ENCODE data around the gene PADI3.
A peak's percentile ranks its signal among the peaks of the same experiment; 100 is the strongest.

PADI3 gene

DNA sequence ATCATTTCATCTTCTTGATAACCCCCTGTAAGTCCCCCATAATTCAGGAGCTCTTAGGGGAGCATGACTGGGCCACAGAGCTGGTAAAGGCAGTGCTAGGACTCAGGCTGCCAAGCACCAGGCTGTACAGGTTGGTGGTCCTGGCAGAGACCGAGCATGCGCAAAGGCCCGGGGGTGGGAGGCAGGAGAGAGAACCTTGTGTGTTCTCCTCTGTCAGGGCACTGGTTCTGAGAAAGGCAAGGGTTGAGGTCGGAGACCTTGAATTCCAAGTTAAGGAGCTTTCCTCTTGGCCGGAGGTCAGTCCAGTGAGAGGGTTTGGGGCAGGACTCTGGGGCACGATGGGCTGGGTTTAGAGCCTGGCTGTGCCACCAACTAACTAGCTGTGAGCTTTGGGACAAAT lies 23.2 kb downstream of the PADI3 start:
- TF ChIP-seq, protein P1, sequence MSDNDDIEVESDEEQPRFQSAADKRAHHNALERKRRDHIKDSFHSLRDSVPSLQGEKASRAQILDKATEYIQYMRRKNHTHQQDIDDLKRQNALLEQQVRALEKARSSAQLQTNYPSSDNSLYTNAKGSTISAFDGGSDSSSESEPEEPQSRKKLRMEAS (IDR thresholded peaks at IDR 0.05; ENCODE audit: low read depth, low read length) = no peak
- no peak for TF ChIP-seq POLR2A (IDR thresholded peaks at IDR 0.05; ENCODE audit: extremely low read depth, insufficient read length)
- TF ChIP-seq, protein P2, sequence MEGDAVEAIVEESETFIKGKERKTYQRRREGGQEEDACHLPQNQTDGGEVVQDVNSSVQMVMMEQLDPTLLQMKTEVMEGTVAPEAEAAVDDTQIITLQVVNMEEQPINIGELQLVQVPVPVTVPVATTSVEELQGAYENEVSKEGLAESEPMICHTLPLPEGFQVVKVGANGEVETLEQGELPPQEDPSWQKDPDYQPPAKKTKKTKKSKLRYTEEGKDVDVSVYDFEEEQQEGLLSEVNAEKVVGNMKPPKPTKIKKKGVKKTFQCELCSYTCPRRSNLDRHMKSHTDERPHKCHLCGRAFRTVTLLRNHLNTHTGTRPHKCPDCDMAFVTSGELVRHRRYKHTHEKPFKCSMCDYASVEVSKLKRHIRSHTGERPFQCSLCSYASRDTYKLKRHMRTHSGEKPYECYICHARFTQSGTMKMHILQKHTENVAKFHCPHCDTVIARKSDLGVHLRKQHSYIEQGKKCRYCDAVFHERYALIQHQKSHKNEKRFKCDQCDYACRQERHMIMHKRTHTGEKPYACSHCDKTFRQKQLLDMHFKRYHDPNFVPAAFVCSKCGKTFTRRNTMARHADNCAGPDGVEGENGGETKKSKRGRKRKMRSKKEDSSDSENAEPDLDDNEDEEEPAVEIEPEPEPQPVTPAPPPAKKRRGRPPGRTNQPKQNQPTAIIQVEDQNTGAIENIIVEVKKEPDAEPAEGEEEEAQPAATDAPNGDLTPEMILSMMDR (IDR thresholded peaks at IDR 0.05; ENCODE audit: low read depth, low read length) = no peak
- TF ChIP-seq MYC (IDR thresholded peaks at IDR 0.05; ENCODE audit: low read depth, low read length) = no peak
- no peak for DNase-seq (ENCODE audit: low read depth)
- H3K4me3 ChIP-seq (ENCODE audit: low read depth, low read length) = no peak overlapping the region

DNA sequence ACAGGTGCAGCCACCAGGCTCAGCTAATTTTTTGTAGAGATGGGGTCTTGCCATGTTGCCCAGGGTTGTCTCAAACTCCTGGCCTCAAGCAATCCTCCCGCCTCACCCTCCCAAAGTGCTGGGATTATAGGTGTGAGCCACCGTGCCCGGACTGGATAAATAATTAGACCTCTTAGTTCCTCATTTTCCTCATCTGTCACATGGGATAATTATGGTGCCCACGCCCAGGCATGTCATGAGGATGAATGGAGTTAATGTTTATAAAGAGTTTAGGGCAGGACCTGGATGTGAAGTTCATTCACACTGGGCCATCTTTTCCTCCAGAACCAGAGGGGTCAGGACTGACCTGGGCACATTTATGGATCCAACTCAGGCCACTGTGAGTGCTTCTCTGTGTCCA lies 23.7 kb downstream of the PADI3 start:
- DNase-seq (ENCODE audit: low read depth) = no peak
- H3K4me3 ChIP-seq (ENCODE audit: low read depth, low read length) = no peak overlapping the region
- TF ChIP-seq, protein P1 (IDR thresholded peaks at IDR 0.05; ENCODE audit: low read depth, low read length) = no peak

DNA sequence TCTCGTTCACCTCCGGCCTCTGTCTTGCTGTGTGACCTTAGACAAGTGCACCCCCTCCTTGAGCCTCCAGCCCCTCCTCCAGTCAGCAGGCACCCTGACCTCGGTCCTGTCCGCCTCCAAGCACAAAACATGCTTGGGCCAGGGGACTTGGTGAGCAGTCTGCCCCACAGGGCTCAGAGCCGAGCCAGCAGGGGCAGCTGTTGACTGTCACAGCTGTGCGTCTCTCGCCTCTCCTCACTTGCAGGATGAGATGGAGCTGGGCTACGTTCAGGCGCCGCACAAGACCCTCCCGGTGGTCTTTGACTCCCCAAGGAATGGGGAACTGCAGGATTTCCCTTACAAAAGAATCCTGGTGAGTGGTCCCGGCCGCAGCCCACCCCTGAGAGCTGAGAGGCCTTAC lies 24.2 kb downstream of the PADI3 start:
- H3K4me3 ChIP-seq (ENCODE audit: low read depth, low read length) = no peak overlapping the region

DNA sequence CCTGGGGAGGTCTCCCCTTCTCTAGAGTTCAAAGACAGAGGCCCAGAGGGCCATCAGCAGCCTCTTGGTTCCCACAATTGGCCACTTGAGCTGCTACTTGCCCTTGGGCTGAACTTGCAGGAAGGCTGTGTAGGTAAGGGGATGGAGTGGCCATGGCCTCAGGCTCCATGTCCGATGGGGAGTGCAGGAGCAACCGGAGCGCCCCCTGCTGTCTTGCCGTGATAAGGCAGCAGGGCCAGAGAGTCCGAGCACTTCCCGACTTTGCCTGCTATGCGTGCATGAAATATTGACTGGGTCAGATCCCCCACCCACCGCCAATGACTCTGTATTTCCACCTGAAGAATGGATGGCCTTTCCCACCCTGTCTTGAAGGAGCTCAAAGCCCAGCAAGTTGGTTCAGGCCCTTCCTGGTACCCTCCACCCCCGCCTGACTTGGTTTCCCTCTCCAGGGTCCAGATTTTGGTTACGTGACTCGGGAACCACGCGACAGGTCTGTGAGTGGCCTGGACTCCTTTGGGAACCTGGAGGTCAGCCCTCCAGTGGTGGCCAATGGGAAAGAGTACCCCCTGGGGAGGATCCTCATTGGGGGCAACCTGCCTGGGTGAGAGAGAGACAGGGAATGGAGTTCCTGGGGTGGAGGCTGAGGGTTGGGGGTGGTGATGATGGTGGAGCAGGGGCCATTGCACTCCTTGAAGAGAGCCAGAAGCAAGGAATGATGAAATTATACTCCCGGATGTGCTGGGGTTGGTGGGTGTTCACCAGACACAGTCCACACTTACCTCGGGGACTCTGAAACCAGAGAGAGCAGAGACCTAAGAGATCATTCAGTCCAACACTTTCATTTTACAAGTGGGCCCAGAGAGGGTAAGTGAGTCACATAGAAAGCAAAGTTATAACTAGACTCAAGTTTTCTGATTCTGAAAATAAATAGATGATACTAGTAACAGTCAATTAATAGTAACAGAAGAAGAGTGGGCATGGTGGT lies 25.6 kb downstream of the PADI3 start:
- DNase-seq (ENCODE audit: low read depth) = peak; percentile 80
- no peak overlapping the region for H3K4me3 ChIP-seq (ENCODE audit: low read depth, low read length)
- TF ChIP-seq, protein P2 (IDR thresholded peaks at IDR 0.05; ENCODE audit: low read depth, low read length) = peak; percentile 83
- no peak for TF ChIP-seq POLR2A (IDR thresholded peaks at IDR 0.05; ENCODE audit: extremely low read depth, insufficient read length)

More for the DNA sequence above, 24.2 kb downstream of the PADI3 start:
- TF ChIP-seq, protein P2 (IDR thresholded peaks at IDR 0.05; ENCODE audit: low read depth, low read length) = no peak
- no peak for TF ChIP-seq MYC (IDR thresholded peaks at IDR 0.05; ENCODE audit: low read depth, low read length)
- no peak for TF ChIP-seq POLR2A (IDR thresholded peaks at IDR 0.05; ENCODE audit: extremely low read depth, insufficient read length)
- TF ChIP-seq, protein P1 (IDR thresholded peaks at IDR 0.05; ENCODE audit: low read depth, low read length) = no peak
- no peak for DNase-seq (ENCODE audit: low read depth)

DNA sequence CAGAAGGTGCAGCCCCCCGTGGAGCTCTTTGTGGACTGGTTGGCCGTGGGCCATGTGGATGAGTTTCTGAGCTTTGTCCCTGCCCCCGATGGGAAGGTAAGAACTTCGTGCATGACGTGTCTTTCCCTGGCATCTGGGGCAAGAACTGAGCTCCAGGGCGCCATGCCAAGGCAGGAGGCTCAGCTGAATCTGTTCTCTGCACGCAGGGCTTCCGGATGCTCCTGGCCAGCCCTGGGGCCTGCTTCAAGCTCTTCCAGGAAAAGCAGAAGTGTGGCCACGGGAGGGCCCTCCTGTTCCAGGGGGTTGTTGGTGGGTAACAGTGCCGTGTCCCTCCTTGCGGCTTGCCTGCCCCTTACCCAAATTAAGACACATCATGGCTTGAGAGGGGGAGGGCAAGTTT lies 27.7 kb downstream of the PADI3 start:
- no peak overlapping the region for H3K4me3 ChIP-seq (ENCODE audit: low read depth, low read length)
- no peak for TF ChIP-seq MYC (IDR thresholded peaks at IDR 0.05; ENCODE audit: low read depth, low read length)
- peak; percentile 75 for DNase-seq (ENCODE audit: low read depth)

DNA sequence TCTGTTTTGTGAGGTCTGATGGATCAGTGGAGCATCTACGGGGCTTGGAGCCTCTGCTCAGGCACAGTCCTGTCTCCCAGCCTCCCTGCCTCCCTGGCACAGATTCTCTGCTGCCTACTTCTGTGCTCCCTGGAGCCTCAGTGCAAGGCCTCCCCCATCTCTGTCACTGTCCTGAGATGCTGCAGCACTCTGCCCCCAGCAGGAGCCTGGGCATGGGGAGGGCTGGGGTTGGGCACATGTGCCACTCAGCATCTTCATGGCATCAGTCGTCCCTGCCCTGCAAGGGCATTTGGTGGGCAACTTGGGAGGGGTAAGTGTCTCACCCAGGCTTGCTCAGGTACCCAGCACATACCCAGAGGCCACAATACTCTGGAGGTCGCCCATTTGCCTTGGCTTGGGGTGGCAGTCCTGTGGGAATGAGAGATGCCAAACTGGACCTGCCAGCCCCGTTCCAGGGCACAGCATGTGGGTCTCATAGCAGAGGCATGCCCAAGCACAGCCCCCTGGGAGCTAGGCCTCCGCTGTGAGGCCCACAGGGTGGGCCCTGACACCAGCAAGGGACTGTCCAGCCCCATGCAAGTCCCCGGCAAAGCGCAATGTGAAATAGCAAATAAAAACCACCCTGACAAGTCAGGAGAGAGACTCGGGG lies 28.7 kb downstream of the PADI3 start:
- no peak overlapping the region for H3K4me3 ChIP-seq (ENCODE audit: low read depth, low read length)
- no peak for DNase-seq (ENCODE audit: low read depth)
- TF ChIP-seq MYC (IDR thresholded peaks at IDR 0.05; ENCODE audit: low read depth, low read length) (no peak), POLR2A (IDR thresholded peaks at IDR 0.05; ENCODE audit: extremely low read depth, insufficient read length) (no peak)
- TF ChIP-seq, protein P1 (IDR thresholded peaks at IDR 0.05; ENCODE audit: low read depth, low read length) = no peak
- TF ChIP-seq, protein P2 (IDR thresholded peaks at IDR 0.05; ENCODE audit: low read depth, low read length) = no peak
